GM13977 (cell line): ENCODE data around the gene SH3PXD2B.

Experiments used
- DNase-seq: peaks from one replicate; pipeline ENCODE4 v3.0.0; 2012; ENCODE audit warnings: low spot score
- CTCF ChIP-seq: IDR thresholded peaks from 2 replicates; pipeline ENCODE4 v1.5.1; 2012; ENCODE audit warnings: mild to moderate bottlenecking, control low read depth; ENCODE audit not compliant: insufficient read depth; ENCODE audit errors: extremely low read depth, missing control alignments
- in situ Hi-C: fragments of 300-500 bp; cut with MboI; formaldehyde crosslinking; loops from one replicate; pipeline ENCODE4 v1.12.0; 2022; ENCODE audit warnings: low sequenced_read_pairs, low pct_unique_long_range_greater_than_20kb, mixed read lengths, inconsistent platforms; ENCODE audit not compliant: unreplicated experiment

SH3PXD2B gene

GRCh38 chr5:172455087-172455381, 709 bp upstream of the SH3PXD2B start:
- no peak for DNase-seq
- no peak for TF ChIP-seq CTCF
- in situ Hi-C loops = no loop called here

- DNase-seq = no peak
- in situ Hi-C loops = no loop called here
- no peak for TF ChIP-seq CTCF
Measured at GRCh38 chr5:172453986-172454357, 353 bp downstream of the SH3PXD2B start.

GRCh38 chr5:172453206-172453985, 929 bp downstream of the SH3PXD2B start:
- in situ Hi-C loops = no loop called here
- TF ChIP-seq CTCF = no peak
- no peak for DNase-seq

- no peak for TF ChIP-seq CTCF
- in situ Hi-C loops = no loop called here
- no peak for DNase-seq
Measured at GRCh38 chr5:172452398-172453205, 1.7 kb downstream of the SH3PXD2B start.

GRCh38 chr5:172451771-172452197, 2.5 kb downstream of the SH3PXD2B start:
- in situ Hi-C loops = no loop called here

More at GRCh38 chr5:172451771-172452197, 2.5 kb downstream of the SH3PXD2B start:
- TF ChIP-seq CTCF = no peak
- DNase-seq = no peak
